Right cardiac atrium (tissue), 5 donors: Measurements from ENCODE around the gene WDR20. TPM values are rescaled to one million over a fixed set of nuclear protein-coding genes. Genes with fewer than 3 reads are reported as not detected.
"Not testable (repeated sequence)": the region's sequence is repeated elsewhere in the genome, so short reads cannot be mapped to it uniquely, and the experiment has no call there.

Experiments used
- ATAC-seq, 2 donors: fragments of 200-7000 bp; cut with Tn5 transposase; one replicate each; pipeline versions ENCODE4 v1.8.0 to v1.9.1; 2020; ENCODE audit warnings: moderate library complexity in 2 of 2, mild to moderate bottlenecking in 1 of 2
- DNase-seq, 3 donors: peaks; one replicate each; pipeline ENCODE4 v3.0.0-alpha.2; 2020
- H3K27ac ChIP-seq: one replicate; pipeline ENCODE4 v1.5.1; 2013; ENCODE audit warnings: mild to moderate bottlenecking, low read length, control low read depth, moderate library complexity
- H3K27me3 ChIP-seq: one replicate; pipeline ENCODE4 v1.6.1; 2013; ENCODE audit not compliant: control insufficient read depth, insufficient read depth
- H3K4me1 ChIP-seq: one replicate; pipeline ENCODE4 v1.6.1; 2013; ENCODE audit warnings: low read length; ENCODE audit not compliant: control insufficient read depth, insufficient read depth
- H3K4me3 ChIP-seq: one replicate; pipeline ENCODE4 v1.5.1; 2013; ENCODE audit warnings: low read length, control low read depth
- H3K9me3 ChIP-seq: one replicate; pipeline ENCODE4 v1.6.1; 2013; ENCODE audit warnings: low read length; ENCODE audit not compliant: control insufficient read depth
- WGBS: extraction: QIAGEN DNeasy Blood & Tissue Kit; methylation state at CpG from one replicate; pipeline ENCODE4 v1.1.7; 2013; 5-methylcytosine and 5-hydroxymethylcytosine counted together
- intact Hi-C, 4 donors: fragments of 100-400 bp; cut with DNase I; formaldehyde crosslinking; loops; one replicate each; pipeline versions ENCODE4 v1.11.0 to v1.14.0; 2022 to 2023
- polyA plus RNA-seq: library from polyadenylated mRNA; stranded (reverse); fragments of 200-250 nt; gene quantifications from one replicate; pipeline ENCODE4 v1.2.3, GENCODE V29; 2013
- total RNA-seq, 4 donors: library from RNA; stranded (reverse); fragmentation: NEBNext Ultra II Directional; extraction: Animal tissue kit (Norgen Biotek cat#: 25700); gene quantifications; one replicate each; pipeline ENCODE4 v1.2.1, GENCODE V29; 2021
- donor health status: healthy with polysubstance abuse.
- donor health status: DM: no; HTN: yes; CAD: no.
- donor health status: DM: no; HTN: no; CAD: no.
- donor health status: DM: no; HTN: yes; CAD: no; lungs with severe emphysema.
- donor health status: DM: yes; HTN: yes; CAD: no.

Gene WDR20
- total and polyA plus RNA-seq, 5 donors: 13.2 to 27.3 (median 22.0) TPM

DNA sequence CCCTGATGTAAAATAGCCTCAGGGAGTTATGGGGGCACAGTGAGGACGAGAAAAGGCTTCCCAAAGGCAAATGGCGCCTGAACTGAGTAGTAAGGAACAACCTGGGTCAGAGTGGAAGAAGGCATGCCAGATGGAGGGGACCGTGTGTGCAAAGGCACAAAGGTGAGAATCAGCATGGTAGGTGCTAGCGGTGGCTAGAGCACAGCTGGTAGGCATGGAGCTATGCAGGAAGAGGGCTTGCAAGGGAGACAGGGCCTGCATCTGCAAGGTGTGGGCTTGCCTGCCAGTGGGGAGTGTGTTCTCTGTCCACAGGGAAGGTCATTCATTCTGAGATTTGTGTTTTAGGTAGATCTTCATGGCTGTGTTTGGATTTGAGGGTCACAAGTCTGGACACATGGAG, 34.3 kb upstream of the WDR20 start:
- intact Hi-C loops: no loop called here

DNA sequence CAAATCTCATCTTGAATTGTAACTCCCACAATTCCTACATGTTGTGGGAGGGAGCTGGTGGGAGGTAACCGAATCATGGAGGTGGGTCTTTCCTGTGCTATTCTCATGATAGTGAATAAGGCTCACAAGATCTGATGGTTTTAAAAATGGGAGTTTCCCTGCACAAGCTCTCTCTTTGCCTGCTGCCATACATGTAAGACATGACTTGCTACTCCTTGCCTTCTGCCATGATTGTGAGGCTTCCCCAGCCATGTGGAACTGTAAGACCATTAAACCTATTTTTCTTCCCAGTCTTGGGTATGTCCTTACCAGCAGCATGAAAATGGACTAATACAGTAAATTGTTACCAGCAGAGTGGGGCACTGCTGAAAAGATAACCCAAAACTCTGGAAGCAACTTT, 30.4 kb upstream of the WDR20 start:
- intact Hi-C loops, H3K9me3 ChIP-seq, H3K27me3 ChIP-seq, ATAC-seq, H3K27ac ChIP-seq, DNase-seq, H3K4me3 ChIP-seq, H3K4me1 ChIP-seq: not testable (repeated sequence)
- 94% methylated on average over 1 of the region's 1 CpG for WGBS

More for the DNA sequence above, 34.3 kb upstream of the WDR20 start:
- H3K27ac ChIP-seq: no peak overlapping the region
- H3K4me3 ChIP-seq: no peak overlapping the region
- H3K4me1 ChIP-seq: no peaks in the 10 kb centered on the region
- DNase-seq: no peak
- 77% methylated on average over 4 of the region's 4 CpGs for WGBS
- no peak for ATAC-seq
- H3K9me3 ChIP-seq: no peaks in the 10 kb centered on the region
- no peaks in the 10 kb centered on the region for H3K27me3 ChIP-seq

GRCh38 chr14:102111101-102111500, 28.6 kb upstream of the WDR20 start:
- ATAC-seq: no peak
- 91% methylated on average over 3 of the region's 3 CpGs for WGBS
- Histone ChIP-seq H3K27me3 (no peaks in the 10 kb centered on the region), H3K27ac (no peak overlapping the region), H3K4me1 (no peaks in the 10 kb centered on the region), H3K9me3 (no peaks in the 10 kb centered on the region), H3K4me3 (no peak overlapping the region)
- intact Hi-C loops: no loop called here
- no peak for DNase-seq

- H3K27ac ChIP-seq: no peak overlapping the region
- ATAC-seq: peak; percentile 16 to 29
- H3K4me1 ChIP-seq: no peaks in the 10 kb centered on the region
- intact Hi-C loops: no loop called here
- no peak for DNase-seq
- no peak overlapping the region for H3K4me3 ChIP-seq
- H3K27me3 ChIP-seq: no peaks in the 10 kb centered on the region
- 98% methylated on average over 13 of the region's 13 CpGs for WGBS
- H3K9me3 ChIP-seq: no peaks in the 10 kb centered on the region
Observed at GRCh38 chr14:102116361-102117180, 23.1 kb upstream of the WDR20 start.

- DNase-seq (no peak), ATAC-seq (no peak)
- WGBS: 92% methylated on average over 3 of the region's 3 CpGs
- intact Hi-C loops: no loop called here
- Histone ChIP-seq H3K4me3 (no peak overlapping the region), H3K9me3 (no peaks in the 10 kb centered on the region), H3K27me3 (no peaks in the 10 kb centered on the region), H3K27ac (no peak overlapping the region), H3K4me1 (no peaks in the 10 kb centered on the region)
Observed at GRCh38 chr14:102117852-102118251, 21.8 kb upstream of the WDR20 start.

GRCh38 chr14:102120888-102121287, 18.8 kb upstream of the WDR20 start:
- Histone ChIP-seq H3K27ac (no peak overlapping the region), H3K27me3 (no peaks in the 10 kb centered on the region), H3K4me3 (no peak overlapping the region), H3K4me1 (no peaks in the 10 kb centered on the region), H3K9me3 (no peaks in the 10 kb centered on the region)
- WGBS: 83% methylated on average over 1 of the region's 1 CpG
- DNase-seq (no peak), ATAC-seq (no peak)
- intact Hi-C loops: no loop called here

DNA sequence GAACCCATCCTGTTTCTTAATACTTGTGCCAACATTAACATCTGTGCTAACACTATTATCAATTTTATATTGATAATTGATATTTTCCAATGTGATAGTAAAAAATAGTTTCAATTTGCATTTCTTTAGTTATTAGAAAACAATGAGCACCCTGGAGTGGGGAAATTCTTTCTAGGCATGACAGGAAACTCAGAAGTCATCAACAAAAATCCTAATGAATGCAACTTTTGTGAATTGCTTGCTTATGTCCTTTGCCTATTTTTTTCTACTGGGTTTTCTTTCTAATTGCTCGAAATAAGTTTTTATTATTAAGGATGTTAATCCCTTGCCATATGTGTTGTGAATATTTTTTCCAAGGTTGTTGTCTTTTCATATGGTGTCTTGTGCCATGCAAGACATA, 18.1 kb upstream of the WDR20 start:
- WGBS: 75% methylated on average over 1 of the region's 1 CpG
- intact Hi-C loops: no loop called here
- no peaks in the 10 kb centered on the region for H3K27me3 ChIP-seq
- H3K27ac ChIP-seq: no peak overlapping the region
- no peak overlapping the region for H3K4me3 ChIP-seq
- DNase-seq: no peak
- no peaks in the 10 kb centered on the region for H3K4me1 ChIP-seq
- no peaks in the 10 kb centered on the region for H3K9me3 ChIP-seq
- no peak for ATAC-seq

DNA sequence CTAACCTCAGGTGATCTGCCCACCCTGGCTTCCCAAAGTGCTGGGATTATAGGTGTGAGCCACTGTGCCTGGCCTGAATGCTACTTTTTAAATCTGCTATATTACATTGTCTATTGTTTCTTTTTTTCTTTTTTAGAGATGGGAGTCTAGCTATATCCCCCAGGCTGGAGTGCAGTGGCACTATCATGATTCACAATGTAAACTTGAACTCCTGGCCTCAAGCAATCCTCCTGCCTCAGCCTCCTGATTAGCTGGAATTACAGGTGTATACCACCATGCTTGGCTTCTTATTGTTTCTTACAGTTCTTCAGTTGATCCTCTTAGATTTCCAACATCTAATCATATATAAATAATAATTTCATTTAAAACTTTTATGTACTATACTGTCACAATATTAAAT, 15.3 kb upstream of the WDR20 start:
- Histone ChIP-seq H3K4me1 (no peaks in the 10 kb centered on the region), H3K27ac (no peak overlapping the region), H3K4me3 (no peak overlapping the region), H3K27me3 (no peaks in the 10 kb centered on the region), H3K9me3 (no peaks in the 10 kb centered on the region)
- intact Hi-C loops: no loop called here
- no peak for ATAC-seq
- DNase-seq: no peak

DNA sequence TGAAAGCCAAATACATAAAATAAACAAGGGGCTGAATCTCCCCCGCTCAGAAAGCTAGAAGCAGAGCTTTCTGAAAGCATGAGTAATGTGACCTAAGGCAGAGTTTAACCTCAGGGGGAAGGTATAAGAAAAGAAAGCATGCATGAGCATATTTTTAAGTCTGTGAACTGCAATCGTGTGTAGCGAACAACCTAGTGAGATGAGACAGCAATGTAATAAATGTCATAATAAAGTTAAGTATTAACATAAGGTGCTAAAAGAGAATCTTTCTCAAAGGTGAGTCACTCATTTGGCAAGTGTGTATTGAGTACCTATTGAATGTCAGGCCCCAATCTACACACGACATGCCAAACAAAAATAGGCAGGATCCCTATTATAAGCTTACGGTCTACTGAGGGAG, 14.2 kb upstream of the WDR20 start:
- H3K27ac ChIP-seq: no peak overlapping the region
- H3K27me3 ChIP-seq: no peaks in the 10 kb centered on the region
- ATAC-seq (no peak), DNase-seq (no peak)
- H3K4me1 ChIP-seq: no peaks in the 10 kb centered on the region
- H3K4me3 ChIP-seq: no peak overlapping the region
- WGBS: 89% methylated on average over 5 of the region's 5 CpGs
- intact Hi-C loops: no loop called here
- no peaks in the 10 kb centered on the region for H3K9me3 ChIP-seq

DNA sequence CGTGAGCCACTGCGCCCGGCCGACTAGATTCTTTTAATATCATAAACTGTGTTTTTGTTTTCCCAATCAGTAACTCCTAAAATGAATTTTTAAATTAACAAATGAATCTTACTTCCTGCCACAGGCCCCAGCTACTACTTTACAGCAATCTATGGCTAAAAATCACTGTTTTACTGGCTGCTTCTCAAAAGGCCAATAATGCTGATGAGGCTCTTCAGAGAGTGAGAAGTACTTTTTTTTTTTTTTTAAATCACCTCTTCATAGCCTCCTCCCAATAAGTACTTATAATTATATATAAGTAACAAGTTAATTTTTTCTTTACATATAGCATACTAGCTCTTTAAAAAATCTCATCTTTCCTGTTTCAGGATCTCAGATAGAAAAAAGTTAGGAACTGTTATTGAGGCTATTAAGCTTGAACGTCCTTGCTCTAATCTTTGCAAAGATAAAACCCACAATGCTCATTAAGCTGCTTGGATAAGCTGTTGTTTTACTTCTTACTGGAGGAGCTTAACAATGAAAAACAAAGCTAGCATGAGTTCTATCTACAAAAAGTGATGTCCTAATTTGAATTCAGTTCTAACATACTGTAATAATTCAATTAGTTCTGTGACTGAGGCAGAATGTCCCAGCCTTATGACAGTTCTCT, 12.8 kb upstream of the WDR20 start:
- Histone ChIP-seq H3K27ac (no peak overlapping the region), H3K4me1 (no peaks in the 10 kb centered on the region), H3K27me3 (no peaks in the 10 kb centered on the region), H3K4me3 (no peak overlapping the region), H3K9me3 (no peaks in the 10 kb centered on the region)
- DNase-seq: no peak
- 80% methylated on average over 5 of the region's 5 CpGs for WGBS
- ATAC-seq: no peak
- intact Hi-C loops: no loop called here

- no peaks in the 10 kb centered on the region for H3K9me3 ChIP-seq
- DNase-seq: no peak
- intact Hi-C loops: no loop called here
- H3K27me3 ChIP-seq: no peaks in the 10 kb centered on the region
- no peaks in the 10 kb centered on the region for H3K4me1 ChIP-seq
- no peak overlapping the region for H3K27ac ChIP-seq
- no peak overlapping the region for H3K4me3 ChIP-seq
- no peak for ATAC-seq
- 78% methylated on average over 6 of the region's 6 CpGs for WGBS
Observed at GRCh38 chr14:102131741-102132140, 8.0 kb upstream of the WDR20 start.
